Stimulated activated CD8-positive, alpha-beta memory T cell treated with anti-CD3 and anti-CD28 coated beads, Interleukin-15, amount 100 ng/mL, for 48 hours (primary cell): ENCODE results near the gene PLCL2.

Experiments
- DNase-seq, 2 donors: peaks; one replicate each; pipeline ENCODE4 v3.0.0-alpha.2; 2020; ENCODE audit warnings: low read depth in 2 of 2

The PLCL2 gene

DNA sequence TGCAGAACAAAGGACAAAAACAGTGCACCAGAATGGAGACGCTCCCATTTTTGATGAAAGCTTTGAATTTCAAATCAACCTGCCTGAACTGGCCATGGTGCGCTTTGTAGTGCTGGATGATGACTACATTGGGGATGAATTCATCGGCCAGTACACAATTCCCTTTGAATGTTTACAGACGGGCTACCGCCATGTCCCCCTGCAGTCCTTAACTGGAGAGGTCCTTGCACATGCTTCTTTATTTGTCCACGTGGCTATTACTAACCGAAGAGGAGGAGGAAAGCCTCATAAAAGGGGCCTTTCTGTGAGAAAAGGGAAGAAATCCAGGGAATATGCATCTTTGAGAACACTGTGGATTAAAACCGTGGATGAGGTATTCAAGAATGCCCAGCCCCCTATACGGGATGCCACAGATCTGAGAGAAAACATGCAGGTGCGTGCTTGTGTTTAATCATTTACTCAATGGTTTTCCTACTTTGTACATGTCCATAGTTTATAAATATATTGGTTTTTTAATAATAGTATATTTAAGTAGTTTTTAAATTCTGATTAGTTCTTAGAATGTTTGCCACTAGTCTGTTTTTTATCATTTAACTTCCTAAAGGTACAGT is 127.1 kb downstream of the PLCL2 start:
- DNase-seq = no peak

DNA sequence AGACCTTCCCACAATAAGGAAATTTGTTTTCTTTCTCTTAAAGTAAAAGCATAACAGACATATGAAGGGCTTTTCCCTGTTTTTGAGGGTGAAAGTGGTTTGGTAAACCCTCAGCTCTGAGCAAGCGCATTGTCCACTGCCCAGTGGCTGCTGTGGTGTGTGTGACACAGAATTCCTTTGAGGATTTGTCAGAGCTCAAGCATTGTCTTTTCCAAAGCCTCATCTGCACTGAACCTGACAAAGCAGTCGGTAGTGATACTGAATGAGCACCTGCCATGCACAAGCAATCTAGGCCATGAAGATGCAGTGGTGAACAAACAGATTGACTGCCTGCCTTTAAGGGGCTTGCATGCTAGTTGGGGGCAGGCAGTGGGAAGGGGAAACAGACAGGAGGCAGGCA is 128.3 kb downstream of the PLCL2 start:
- DNase-seq = no peak

DNA sequence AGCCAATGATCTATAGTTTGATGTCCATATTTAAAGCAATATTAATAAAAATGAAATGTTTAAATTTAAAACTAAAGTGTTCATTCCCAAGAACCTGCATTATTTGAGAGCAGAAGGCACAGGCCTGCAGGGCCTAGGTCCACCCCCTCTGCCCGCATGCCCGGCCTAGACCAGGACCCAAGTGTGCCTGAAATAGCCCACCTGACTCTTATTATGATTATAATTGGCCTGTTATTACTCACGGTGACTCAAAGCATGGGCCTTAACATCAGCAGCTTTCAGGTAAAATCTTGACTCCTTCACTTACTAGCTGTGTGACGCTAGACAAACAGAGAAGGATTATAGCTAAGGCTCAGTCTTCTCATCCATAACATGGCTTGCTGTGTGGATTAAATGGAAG is 128.8 kb downstream of the PLCL2 start:
- no peak for DNase-seq

DNA sequence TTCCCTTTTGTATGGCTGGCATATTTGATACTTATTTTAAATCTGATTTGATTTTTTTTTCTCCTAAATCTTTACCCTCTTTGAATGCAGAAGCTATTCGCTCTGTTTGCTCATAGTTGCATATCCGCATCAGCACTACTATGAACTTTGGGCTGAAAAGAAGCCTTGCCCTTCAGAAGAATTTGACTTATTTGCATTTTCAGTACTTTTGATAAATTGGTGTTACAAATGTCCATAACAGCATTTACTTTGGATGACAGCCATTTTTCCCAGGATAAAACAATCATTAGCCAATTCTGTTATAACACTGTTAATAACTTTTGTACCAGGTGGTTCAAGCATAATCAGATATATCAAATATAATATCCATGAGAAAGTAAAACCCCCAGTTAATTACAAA is 129.5 kb downstream of the PLCL2 start:
- DNase-seq = no peak

DNA sequence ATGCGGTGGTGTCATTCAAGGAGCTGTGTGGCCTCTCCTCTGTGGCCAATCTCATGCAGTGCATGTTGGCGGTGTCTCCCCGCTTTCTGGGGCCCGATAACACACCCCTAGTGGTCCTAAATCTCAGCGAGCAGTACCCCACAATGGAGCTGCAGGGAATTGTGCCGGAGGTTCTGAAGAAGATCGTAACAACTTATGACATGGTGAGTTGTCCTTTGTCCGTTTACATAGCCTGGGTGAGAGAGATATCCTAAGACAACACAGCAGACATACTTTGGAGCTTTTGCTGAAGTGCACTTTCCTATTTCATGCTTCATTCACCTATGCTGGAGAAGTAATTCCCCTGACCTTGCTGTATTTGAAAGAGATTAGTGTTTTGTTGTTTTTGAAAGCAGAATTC is 130.0 kb downstream of the PLCL2 start:
- no peak for DNase-seq

DNA sequence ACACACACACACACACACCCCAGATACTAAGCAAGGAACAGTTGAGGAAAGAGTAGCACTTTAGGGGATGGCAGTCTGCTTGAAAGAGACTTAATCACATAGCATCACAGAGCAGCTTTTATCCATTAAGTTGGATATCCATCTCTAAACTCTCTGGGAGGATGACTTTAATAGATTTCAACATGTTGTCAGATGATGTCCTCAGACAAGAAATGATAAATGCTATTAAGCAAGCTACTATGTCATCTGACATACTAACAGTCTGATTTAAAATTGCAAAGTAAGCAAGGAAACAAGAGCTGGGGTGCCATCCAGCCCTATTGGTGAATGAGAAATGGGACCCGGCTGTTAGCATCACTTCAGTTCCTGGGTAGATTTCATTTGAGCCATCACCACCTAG is 136.9 kb downstream of the PLCL2 start:
- no peak for DNase-seq

DNA sequence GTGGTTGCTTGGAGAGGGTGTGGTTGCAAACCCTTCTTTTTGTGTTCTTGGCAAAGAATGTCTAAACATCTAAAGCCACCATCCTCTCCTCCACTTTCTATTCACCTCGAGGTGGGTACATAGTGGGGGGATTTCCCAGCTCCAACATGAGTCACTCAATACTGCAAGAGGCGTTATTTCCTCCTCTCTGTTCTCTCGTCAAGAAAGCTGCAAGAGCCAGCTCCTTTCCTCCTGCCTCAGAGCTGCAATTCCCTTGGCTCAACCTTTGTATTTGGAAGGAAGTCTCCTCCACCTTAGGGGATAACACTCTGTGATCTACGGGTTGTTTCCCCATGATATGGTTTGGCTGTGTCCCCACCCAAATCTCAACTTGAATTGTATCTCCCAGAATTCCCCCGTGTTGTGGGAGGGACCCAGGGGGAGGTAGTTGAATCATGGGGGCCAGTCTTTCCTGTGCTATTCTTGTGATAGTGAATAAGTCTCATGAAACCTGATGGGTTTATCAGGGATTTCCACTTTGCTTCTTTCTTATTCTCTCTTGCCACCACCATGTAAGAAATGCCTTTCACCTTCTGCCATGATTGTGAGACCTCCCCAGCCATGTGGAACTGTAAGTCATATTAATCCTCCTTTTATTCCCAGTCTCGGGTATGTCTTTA is 138.4 kb downstream of the PLCL2 start:
- peak; percentile 37 to 53 for DNase-seq

DNA sequence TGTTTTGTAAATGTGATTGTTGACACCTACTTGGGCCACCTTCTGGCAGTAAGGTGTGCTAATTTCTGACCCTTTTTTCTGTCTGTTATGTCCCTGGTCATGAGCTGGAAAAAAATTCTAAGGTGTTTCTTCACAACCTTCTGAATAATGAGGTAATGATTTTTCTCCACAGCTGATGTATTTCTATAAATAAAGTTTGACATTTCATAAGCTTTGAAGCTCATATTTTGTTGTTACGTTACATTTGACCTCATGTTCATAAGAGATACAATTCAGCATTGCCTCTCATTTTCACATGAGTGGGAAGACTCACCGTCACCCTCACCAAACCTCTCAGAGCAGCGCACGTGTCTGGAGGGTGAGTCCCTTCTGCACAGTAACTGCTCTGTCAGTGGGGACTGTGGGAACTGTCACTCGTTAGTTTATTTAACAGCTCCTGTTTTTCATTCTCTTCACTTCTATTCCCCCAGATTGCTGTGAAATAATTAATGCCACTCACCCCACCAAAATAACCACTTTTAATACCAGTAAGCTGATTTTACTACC is 140.9 kb downstream of the PLCL2 start:
- peak; percentile 19 to 48 for DNase-seq

DNA sequence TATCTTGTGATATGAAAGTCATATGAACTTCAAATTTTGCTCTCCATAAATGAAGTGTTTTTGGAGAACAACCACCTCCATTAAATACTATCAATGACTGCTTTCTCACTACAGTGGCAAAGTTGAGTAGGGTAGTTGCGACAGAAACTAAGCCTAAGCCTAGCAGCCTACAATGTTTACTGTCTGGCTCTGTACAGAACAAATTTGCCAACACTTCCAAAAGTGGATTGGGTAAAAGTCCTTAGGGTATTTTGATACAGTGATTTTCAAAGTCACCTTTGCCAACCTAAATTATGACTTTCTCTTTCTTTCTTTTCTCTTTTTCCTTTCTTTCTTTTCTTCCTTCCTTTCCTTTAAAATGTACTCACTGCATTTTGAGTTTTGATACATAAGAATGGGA is 142.6 kb downstream of the PLCL2 start:
- DNase-seq = no peak

DNA sequence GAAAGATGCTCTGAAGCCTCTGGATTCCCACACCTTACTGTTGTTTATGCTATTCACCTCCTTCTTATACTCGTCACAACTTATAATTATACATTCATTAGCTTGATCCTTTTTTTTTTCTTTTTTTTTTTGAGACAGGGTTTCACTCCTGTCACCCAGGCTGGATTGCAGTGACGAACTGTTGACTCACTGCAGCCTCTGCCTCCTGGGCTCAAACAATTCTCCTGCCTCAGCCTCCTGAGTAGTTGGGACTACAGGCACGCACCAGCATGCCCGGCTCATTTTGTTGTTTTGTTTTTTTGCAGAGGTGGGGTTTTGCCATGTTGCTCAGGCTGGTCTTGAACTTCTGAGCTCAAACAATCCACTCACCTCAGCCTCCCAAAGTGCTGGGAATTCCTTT is 143.6 kb downstream of the PLCL2 start:
- DNase-seq = no peak

DNA sequence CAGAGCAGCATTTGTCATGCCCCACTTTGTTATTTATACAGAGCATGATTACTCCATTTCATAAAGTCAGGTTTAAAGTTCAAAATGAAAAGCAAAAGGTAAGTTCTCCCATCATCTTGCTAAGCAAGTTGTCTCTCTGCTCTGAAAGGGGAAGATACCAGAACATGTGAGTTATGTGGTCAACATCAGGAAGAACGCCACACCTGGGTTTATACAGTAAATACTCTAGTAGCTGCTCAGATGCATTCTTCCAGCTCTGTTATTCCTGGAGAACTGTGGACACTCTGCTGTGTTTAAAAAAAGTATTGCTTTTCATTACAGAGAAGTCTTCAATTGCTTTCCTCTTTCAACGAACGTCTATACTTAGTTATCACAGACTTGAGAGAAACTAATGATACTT is 145.7 kb downstream of the PLCL2 start:
- DNase-seq = no peak

DNA sequence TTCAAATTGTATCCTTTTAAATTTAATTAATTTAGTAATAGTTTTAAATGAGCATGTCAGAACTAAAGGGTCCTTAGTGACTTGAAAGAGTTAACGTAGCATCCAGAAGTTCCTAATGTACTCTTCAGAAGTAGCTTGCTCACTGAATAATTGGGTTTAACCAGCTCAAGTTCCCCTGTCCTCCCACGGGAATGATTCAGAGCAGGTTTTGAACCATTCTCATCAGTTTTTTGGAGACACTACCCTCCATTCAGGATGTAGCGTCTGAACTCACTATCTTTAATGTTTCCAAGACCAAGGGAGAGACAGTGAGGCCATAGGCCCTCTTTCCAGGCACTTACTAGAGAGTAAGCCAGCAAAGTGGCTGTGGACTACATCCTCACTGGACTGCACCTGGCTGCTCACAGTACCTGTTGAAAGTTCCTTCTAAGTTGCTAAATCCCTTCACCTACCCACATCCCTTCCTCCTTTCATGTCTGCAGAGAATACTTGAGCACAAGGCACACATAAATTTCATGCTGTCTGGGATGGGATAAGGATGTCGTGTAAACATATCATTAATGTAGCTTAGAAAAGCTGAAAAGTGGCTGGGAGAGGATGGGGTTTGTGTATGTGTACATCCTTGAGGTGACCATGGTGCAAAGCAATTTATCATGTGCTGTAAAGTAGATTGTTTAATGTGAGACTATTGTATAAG is 146.3 kb downstream of the PLCL2 start:
- no peak for DNase-seq

DNA sequence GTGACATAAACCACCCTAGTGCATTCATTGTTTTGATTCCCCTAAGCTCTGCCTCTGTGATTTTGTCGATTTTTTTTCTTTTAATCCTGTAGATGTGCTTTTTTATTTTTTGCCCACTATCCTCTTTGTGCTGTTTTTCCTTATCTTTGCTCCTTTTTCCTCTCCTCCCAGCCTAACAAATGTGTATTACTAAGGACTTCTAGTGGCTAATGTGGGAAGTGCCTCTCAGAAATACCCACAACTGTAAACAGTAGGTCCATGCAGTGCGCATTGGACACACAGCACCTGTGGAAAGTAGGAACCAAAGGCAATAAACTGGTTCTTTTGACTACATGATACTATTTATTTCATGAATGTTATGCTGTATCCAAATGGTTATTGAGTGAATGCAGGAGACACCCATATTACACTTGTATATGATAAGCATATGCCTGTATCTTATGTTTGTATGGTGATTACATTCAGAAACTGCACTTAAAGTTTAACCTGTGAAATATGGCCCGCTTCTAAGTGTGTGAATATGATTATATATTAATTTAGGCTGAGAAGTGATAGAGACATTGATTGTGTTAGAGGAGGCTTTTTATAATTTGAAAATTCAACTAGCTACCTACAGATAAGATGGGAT is 147.8 kb downstream of the PLCL2 start:
- DNase-seq = no peak

DNA sequence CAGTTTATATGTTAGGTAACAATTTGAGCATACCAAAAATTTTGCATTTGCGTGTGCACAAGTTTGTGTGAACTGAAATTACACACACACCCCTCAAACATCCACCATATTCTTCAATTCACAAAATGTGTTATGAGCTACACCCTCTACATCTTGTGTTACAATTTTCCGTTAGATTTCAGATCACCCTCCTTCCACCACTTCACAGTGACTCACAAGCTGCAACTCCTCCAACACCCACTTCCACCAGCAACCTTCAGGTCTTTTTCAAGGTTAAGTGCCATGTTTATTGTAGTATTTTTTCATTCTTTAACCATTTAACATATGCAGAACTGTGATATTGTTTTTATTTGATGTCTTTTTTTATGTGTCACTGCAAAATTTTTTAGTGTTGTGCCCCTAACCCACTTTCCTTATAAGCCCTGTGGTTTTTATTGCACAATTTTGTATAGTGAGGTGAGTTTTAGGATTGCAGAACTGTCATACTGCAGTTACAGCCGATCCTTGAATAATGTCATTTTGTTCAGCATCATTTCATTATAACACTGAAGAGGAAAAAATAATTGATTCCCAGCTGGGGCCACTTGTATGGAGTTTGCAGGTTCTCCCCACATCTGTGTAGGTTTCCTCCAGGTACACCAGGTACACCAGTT is 148.9 kb downstream of the PLCL2 start:
- no peak for DNase-seq

DNA sequence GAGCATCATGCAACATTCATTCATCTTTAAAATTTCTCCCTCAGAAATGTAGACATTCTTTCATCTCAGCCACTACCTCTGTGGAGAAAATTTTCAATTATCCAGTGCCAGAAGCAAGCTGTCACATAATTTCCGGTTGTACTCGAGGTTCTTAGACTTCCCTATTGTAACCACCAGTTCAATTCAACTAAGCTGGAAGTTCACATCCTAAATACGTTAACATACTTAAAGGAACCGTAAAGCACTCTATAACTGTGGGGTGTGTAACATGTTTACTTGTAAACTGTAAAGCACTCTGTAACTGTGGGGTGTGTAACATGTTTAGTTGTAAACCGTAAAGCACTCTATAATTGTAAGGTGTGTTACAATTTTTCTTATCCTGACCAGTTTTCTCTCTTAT is 150.3 kb downstream of the PLCL2 start:
- DNase-seq = no peak

DNA sequence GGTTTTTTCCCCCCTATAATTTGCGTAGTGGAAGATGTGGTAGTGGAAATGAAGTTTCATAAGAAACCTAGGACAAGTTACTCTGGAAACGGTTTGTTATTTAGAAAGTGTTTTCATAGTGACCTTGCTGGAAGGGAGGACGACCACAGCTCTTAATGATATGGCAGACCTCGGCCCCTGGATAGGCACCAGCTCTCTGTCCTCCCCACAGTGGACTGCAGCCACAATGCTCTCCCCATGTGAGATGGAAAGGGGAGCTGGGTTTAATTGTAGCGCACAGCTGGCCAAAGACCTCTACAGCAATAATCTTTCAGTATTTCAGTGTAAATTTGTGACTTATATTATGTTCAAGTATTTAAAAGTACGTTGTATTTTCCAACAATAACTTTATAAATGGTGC is 151.2 kb downstream of the PLCL2 start:
- DNase-seq = no peak

DNA sequence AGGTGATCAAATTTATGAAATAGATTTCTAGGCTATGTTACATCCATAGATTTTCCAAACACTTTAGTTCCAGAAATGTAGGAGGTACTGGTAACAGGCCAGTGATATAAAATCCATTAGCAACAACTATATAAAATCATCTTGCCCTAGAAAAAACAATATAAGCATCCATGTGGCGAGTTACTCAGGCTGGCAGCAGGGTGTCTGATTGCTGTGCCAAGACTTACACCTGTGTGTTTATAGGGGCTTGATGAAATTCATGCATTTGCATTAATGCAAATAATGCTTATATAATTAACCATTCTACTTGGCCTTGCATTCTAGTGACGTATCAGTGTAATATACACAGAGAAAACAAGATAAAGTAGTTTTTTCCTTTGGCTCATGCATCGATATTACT is 153.4 kb downstream of the PLCL2 start:
- DNase-seq = no peak

DNA sequence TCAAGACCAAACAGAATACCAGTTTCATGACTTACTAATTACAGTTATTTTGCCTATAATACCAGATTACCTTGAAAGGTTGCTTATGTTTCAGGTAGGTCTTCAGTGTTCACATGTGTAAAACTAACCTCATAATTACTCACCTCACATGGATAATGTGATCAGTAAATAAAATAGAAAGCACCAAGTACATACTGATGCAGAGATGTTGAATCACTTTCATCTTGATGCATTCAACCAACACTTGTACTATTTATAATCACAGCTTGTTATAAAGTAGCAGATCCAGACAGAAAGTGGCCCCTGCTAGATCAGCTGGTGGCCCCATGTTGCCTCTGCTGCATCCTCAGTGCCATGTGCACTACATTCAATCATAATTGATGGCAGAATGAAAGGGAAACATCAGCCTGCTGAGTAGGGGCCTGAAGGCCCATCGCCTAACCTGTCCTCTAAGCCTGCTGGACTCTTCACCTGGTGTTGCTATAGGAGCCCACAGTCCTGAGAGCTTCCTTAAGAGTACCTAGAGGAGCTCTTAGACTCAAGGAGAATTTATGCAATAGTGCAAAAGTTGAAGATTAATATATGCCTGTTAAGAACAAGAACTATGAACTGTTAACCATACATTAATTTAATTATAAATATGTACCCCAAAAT is 154.3 kb downstream of the PLCL2 start:
- no peak for DNase-seq

DNA sequence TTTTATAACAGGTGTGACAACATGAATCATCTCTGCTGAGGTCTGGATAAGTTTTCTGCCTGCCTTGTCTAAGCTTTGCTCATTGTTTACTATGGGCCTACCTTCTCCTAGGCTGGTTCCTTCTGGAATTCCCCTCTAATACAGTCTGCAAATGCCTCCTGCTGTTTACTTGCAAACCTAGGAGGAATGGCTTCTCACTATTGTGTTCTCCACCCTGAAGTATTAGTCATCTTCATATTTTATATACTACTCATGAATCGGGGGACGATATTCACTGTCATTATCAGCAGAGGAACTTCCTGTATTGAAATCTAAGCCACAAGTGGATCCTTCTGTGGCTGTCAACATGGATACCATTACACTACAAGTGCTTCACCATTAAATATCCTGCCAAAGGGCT is 154.8 kb downstream of the PLCL2 start:
- no peak for DNase-seq

DNA sequence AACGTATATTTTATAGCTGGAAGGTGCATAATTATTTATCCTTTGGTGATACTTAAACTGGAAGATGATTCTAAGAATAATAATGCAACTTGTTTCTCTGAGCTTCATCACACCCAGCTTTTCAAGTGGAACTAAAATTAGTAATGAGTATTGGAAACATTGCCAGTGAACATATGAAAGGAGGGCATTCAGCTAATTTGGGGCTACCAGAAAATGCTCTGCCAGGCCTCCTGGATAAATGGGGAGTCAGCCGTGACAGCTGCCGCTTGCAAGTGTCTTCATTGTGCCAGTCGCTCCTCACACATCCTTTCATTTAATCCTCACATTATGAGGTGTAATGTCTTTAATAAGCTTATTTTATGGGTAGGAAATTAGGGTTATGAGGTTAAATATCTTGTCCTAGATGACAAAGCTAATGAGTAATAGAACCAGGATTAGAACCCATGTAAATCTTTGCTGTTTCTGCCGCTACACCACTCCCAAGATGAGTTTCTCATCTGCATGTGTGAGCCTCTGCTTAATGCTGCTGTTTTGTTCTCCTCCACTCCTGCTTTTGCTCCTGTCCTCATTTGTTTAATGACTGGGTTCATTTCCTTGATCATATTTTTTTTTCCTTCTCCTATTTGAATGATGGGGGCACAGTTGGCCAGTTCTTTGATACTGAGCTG is 155.7 kb downstream of the PLCL2 start:
- no peak for DNase-seq

DNA sequence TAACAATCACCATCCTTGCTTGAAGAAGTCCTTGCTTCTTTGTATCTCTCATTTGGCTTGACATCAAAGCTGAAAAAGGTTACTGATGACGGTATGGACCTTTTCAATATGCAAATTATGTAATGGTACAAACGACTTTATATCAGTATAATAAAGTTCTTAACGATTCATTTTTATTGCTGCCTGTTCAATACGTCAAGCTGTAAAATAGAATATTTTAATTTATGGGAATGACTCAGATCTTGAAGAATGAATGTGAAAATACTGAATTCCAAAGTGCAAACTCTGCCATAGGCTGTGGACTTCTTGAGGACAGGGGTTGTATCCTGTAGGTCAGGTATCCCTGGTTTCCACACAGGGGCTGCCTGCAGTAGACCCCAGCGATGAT is 156.2 kb downstream of the PLCL2 start:
- no peak for DNase-seq
